ENCODE measurements around the gene ITSN2.
"Not testable (repeated sequence)": the region's sequence is repeated elsewhere in the genome, so short reads cannot be mapped to it uniquely, and the experiment has no call there.

The ITSN2 gene

DNA sequence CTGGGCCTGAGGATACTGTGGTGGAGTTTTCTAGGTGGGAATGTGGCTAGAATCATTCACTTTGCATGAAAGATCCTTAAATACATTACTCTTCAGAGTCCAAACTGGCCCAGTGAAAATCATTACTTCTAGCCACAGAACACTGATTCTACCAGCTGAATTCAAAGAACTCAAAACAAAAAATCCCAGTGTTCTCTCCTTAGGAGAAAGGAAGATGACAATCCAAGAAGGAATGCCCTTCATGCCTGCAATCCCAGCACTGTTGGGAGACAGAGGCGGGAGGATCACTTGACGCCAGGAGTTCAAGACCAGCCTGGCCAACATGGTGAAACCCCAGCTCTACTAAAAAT, 150.3 kb downstream of the ITSN2 start:
- no peak for FAIRE-seq

DNA sequence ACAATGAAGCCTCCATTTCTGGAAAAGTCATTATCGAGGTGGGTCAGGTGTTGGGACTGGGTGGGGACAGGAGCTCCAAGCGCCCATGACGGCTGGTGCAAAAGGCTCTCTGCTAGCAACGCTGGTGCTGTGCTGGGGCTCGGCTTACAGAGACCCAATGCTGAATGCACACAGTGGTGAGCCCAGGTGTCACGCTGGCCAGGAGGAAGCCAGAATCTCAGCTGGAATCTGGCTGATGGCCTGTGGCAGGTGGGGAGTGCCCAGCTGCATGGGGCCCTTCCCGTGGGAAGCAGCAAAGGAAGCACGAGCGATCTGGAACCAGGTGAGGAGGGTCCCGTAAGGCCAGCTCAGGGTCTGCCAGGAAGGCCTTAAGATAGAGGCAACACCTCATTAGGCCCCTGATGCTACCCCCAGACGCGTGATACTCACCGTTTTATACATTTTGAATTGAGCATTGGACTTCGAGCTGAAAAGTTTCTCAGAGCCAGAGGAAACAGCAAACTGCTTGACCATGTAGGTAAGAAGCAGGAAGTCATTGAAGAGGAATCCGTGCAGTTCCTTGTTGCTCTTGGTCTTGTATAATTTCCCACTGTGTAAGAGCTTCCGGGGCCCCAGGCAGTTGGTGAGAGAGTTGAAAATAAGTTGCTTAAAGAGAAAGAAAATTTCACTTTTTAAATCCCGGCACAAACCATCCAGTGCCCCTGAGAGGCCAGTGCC, 150.8 kb downstream of the ITSN2 start:
- no peak for FAIRE-seq

DNA sequence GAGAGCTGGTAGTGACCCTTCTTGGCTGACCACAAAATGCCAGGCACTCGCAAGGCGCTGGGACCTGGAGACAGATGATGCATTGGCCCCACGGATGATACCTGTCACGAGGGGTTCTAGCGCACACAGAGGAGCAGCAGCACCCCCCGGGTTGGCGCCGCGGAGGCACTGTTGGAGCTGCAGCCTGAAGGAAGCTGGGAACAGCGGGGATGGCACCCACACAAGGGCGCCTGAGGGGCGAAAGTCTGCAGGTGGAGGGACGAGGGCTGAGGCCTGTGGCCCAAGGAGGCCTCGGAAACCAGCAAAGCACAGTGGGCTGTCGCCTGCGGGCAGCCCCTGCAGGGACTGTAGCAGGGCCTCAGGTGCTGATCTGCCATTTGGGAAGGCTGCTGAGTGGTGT, 151.8 kb downstream of the ITSN2 start:
- FAIRE-seq: no peak

DNA sequence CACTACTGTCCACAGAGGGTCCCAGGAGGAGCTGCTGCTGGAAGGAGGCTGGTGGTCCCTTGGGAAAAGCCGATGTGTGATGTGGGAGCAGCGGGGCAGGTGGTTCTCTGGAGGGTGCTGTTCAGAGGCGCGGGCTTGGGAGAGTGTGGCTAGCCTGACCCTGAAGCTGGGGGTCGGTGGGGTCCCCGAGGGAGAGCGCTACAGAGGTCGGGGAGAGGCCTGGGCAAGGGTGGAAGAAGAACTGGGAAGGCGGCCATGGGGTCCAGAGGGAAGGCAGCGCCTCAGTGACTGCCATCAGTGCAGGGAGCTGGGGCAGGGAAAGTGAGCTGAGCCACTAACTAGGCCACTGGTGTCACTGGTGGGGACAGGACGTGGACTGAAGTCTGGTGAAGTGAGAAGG, 153.0 kb downstream of the ITSN2 start:
- FAIRE-seq: no peak

DNA sequence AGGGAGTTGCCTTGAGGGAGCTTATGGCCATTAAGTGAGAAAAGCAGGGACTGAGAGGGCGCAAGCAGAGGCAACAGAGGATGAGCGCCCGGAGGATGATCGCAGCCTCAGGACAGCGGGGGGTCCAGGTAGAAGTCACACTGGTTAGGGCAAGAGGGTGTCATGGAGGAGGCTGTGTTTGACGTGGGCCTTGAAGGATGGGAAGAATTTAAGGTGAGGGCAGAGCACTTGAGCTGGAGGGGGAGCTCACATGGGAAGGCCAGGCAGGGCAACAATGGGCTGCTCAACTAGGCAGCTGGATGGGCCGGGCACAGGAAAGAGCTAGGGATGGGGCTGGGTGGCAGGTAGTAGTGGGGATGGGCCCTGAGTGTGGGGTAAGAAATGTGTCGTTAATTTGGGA, 153.6 kb downstream of the ITSN2 start:
- FAIRE-seq: no peak

DNA sequence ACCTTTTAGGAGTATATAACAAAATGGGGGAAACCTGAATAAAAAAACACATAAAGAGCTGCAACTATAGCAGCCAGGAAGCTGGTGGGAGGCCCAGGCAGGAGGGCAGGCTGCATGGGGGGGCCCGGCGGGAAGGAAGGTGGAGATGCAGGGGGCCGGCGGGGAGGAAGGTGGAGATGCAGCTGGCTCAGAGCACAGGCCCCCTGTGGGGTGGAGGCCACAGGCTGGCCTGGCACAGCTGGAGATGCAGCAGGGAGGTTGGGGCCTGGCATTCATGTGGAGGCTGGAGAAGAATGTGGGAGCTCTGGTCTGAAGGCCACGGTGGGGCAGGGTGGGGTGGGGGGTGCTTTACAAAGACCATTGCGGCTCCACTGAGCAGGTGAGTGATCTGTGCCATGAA, 154.1 kb downstream of the ITSN2 start:
- FAIRE-seq: no peak

DNA sequence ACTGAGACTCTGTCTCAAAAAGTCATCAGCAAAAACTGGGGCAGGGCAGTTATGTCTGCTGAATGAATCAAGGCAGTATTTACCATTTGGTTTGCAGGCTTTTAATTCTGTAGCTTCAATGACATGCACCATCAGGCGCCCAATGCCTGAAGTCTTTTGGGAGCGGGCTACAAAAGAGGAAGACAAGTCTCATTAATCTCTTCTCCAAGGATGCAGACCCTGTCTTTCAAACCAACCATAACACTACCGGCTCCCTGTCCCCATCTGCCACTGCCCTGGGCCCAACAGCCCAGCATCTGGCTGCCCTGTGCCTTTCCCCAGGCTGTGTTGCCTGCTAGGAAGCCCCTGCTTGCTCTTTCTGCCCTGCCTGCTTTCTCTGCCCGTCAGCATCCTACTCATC, 155.2 kb downstream of the ITSN2 start:
- FAIRE-seq: no peak

DNA sequence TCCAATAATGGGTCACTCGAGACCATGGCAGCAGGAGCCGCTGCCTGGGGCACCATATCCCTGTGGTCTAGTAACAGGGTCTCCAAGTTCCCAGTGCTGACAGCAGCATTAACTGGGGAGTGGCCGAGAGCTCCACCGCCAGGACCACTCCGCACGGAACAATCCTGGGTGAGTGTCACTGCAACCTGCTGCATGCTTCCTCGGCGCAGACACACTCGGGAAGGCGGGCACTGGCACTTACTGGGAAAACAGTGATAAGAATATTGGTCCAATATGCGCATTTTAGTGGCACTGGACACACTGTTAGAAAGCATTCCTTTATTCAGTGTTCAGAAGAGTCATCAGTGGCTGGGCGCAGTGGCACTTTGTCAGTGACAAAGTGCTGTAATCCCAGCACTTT, 155.8 kb downstream of the ITSN2 start:
- FAIRE-seq: no peak

DNA sequence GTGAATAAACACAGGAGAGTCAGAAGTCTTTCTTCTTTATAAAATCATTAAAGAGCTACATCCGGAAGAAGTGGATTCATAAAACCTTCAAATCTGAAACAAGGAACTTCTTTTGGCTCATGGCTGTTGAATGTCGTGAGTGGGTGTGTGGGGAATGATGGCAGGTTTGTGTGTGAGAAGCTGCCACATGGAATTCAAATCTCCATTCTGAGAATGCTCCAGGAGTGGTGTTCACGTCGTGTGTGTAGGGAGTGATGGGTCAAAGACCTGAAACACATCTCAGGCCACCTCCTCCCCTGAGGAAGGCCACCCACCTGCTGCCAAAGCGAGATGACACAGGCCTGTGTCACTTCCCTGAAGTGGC, 156.6 kb downstream of the ITSN2 start:
- no peak for FAIRE-seq

DNA sequence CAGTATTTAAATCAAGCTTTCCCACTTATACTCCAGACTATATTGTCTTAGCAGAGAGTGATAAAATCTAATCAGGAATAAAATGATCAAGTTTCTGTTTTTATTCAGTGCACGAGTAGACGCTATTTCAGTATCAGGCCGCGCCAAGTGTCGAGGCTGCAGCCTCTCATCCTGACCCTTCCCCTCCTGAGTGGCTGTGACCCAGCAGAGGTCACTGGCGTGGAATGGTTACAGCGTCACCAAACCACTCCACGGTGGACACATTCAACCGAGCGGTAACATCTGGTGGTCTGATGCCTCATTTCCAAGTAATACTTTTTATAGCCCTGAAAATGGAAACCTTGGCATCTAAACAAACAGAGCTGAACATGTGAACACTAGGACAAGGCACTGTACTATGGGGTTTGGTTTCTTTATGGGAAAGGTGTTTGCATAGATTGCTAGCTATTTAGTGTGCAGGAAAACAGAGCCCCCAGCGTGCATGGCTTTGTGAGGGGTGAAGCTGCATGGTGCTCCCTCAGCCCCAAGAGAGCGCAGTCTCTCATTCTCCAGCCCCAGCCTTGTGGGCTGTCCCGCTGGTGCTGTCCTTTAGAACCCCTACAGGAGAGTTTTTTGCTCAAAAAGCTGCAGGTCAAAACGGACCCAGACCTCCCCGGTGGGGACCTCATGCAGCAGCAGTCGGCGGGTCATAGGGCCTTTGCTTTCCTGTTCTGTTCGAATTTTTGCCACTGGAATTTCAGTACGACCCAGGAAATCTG, 157.1 kb downstream of the ITSN2 start:
- FAIRE-seq: no peak

DNA sequence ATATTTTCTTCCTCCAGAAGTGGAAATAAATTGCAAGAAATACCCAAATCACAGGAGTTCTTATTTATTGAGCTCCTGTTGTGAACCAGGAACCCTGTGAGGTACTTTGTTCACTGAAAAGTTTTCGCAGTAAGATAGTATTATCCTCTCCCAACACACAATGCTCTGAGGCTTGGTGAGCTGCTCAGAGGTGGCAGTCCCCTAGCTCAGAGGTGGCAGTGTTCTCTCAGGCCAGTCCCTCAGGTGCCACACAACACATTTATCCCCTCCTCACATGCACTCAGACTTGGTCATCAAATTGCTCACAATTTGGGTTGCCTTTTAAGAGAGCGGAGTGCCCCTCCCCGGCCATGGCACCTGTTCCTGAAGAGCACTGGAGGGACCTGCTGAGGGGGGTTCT, 159.5 kb downstream of the ITSN2 start:
- no peak for FAIRE-seq

DNA sequence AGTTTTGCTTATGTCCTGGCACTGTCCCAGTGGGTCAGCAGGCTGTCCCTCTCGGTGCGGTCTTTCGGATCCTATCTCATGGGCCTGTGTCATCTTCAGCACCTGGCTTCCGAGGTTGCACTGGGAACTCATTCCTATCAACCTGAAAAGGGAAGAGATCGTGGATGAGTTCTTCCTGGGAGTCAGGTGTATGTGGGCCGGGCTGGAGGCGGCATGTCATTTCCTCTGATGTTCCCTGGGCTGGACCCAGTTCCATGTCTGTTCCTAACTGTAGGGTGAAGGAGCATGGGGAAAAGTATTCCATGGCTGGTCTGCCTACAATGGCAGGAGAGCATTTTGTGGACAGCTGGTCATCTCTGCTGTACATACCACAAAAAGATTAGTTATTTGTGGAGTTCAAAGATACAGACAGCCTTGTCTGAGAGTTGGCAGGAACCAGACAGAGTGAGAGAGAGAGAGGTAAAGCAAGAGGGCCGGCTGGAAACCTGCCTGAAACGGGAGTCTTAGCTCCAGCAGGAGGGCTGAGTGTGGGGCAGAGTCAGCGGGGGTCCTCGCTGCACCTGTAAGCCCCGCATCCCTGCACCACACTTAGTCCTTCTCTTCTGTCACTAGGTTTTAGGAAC, 160.3 kb downstream of the ITSN2 start:
- no peak for FAIRE-seq

DNA sequence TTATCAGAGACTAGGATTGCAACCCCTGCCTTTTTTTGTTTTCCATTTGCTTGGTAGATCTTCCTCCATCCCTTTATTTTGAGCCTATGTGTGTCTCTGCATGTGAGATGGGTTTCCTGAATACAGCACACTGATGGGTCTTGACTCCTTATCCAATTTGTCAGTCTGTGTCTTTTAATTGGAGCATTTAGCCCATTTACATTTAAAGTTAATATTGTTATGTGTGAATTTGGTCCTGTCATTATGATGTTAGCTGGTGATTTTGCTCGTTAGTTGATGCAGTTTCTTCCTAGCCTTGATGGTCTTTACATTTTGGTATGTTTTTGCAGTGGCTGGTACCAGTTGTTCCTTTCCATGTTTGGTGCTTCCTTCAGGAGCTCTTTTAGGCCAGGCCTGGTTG, 163.1 kb downstream of the ITSN2 start:
- FAIRE-seq: not testable (repeated sequence)

DNA sequence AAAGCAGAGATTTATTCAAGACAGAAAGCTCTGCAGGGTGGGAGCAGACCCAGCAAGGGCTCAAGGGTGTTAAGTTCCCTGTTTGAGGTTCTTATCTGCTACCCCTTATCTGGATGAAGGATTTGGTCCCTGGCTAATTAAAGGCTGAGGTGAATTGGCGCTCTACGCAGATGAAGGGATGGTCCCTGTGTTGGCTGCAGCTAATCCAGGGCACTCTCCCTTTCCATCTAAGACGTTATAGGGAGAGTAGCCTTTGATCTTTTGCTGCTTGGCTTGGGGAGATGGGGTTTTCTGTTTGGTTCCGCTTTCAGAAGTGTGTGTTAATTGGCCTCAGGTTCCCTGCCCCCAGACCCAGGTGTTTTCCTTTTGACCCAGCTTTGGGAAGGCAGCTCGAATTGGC, 168.5 kb downstream of the ITSN2 start:
- no peak for FAIRE-seq

DNA sequence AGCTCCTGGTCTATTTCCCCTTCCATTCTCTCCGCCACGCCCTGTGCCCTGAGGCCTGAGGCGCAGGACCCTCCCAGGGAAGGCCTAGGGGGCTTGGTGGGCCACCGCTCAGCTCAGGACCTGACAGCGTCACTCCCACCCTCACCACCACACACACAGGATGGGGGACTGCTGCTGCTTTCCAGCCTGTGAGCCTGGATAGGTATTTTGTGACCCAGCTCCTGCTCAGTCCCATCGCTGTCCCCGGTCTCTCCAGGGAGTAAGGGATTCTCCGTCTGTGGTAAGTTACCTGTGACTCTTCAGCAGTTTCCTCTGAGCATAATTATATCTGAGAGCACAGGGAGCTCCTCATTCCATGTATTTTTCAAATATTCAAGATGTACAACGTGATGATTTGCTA, 169.2 kb downstream of the ITSN2 start:
- FAIRE-seq: no peak

DNA sequence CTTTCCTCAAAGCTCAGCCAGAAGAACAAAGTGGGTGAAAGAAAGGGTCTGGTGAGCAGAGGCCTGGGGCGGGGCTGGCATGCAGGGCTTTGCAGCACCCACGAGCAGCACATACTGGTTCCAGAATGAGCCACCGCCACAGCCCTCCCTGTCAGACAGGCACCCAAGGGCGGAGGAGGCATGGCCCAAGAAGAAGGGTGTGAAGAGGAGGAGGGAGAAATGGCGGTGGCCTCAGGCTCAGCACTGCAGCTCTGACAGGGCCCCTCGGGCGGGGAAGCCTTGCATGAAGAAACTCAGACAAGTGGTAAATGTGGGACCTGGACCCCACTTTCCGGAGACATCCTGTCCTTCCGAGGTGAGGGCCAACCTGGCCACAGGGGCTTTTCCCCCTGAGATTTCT, 169.8 kb downstream of the ITSN2 start:
- no peak for FAIRE-seq

DNA sequence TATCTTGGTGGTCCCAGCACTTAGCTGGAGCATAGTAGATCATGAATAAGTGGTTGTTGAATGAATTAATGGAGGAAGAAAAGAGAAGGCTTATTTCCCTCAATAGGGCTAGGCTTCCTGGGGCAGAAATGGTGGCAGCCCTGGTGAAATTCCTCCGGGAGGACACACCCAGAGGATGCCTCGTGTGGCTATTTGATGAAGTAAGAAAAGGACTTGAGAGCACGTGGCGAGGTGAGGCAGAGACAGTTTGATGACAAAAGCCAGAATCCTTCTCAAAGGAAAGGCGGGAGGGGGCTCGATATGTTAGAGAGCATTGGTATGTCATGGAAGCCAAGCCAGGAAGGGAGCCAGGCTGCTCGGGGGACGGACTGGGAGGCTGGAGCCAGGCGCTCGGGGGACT, 170.8 kb downstream of the ITSN2 start:
- no peak for FAIRE-seq

DNA sequence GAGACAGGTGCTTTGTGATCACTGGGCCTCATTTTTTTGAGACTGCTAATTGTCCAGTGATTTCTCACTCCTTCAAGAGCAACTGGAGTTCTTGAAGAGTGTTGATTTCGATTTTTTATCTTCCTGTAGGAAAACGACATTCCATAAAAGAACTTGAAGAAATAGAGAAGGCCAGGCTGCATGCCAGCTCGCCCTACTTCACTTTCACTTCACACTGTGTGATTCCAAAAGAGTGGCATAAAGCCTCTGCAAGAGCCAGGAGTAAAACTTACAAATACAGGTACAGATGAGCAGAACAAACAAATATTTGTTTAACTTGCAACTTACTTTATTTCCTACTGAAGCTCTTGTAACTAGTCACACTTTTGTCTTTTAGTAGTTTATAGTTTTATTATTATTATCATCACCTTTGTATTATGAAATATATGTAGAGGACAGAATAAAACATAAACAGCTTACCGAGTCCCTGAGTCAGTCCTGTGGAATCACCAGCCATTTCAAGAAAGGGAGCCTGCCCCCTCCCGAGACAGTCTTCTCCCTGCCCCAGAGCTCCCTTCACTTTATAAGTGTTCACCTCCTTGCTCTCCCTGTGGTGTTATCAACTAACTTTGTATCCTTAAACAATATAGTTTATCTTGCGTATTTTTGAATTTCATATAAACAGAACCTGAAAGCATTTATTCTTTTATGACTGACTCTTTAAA, 176.8 kb downstream of the ITSN2 start:
- no peak for FAIRE-seq

DNA sequence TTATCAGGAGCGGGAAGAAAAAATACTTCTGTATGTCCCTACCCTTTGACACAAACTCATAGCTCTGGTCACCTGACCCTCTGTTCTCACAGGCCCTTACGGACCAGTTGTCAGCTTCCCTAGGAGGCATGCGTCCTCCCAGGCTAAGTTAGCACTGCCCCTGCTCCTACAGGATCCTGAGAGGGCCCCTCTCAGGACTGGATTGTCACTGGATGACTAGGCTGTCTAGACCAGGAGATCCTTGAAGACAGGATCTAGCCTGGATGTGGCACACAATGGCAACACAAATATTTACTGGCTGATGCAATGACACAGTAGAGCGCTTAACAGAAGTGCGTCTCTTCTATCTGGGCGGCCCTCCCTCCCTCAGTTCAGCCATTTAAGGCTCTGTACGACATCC, 177.8 kb downstream of the ITSN2 start:
- no peak for FAIRE-seq

DNA sequence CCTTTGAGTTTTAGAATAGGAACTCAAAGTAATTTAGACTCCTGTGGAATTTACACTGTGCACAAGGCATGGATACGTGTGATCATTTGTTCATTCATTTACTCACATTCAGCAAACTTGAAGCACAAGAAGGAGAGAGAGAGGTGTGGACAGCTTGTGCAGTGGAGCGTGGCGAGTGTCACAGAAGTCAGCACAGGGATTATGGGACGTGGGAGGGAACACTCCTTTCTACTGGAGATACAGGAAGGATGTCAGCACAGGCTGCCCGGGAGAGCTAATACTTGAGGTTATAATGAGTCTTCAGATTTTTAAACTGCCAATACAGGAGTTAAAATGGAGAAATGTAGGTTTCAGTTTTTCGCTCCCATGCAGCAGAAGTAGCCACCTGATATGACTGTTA, 178.5 kb downstream of the ITSN2 start:
- no peak for FAIRE-seq

DNA sequence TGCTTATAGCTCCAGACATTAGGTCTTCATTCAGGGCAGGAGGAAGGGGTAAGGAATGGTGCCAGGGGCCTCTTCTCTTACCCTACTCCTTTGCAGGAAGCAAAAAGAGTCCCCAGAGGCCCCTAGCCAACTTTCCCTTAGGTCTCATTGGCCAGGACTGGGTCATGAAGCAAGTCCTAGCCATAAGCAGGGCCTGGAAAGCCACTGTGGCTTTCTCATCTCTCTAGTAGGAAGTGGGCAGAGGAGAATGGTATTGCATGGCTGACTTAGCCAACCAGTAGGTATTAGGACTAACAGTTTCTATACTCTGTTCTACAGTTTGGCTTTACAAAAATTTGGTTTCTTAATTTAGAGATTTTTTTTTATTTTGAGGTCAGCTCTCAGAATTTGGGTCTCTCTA, 180.7 kb downstream of the ITSN2 start:
- FAIRE-seq: no peak

DNA sequence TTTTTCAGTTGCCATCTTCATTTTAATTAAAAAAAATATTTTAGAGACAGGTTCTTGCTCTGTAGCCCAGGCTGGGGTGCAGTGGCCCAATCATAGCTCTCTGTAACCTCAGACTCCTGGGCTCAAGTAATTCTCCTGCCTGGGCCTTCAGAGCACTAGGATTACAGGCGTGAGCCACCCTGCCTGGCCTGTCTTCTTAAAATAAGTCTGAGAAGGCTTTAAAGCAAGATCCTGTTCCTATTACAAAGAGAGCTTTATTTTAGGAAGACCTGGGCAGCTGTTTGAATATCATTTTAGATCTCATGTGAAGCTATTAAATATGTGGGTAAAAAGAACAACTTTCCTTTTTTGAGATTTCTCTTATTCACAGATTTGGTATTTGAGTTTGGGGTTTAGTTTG, 184.0 kb downstream of the ITSN2 start:
- no peak for FAIRE-seq

DNA sequence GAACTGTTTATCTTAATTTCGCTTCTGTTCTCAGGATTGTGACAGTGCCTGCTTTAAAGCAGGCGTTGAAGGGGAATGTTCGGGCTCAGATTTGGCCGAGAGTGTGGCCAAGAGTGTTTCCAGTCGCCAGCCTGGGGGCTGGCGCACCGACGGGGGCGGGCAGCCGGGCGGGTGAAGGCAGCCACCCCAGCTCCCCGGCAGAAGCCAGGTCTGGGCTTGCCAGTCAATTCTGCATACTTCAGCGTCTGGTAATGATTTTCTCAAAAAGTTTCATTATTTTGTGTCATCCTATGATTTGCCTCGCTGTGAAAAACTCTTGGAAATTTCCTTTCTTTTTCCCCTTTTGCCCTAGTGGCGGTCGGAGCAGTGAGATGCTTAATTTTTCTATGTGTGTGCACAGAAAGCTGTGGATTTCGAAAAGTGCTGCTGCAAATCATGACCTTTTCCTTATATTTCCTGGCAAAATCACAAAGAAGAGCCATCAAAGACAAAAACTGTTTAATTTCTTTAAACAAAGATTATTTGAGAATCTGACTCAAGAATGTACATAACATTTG, 184.6 kb downstream of the ITSN2 start:
- no peak for FAIRE-seq
